Astrocyte (in vitro differentiated cells and primary cell): ENCODE results near the gene DISC1. TPM values are rescaled to one million over a fixed set of nuclear protein-coding genes. Genes with fewer than 3 reads are reported as not detected.

Source experiments
- DNase-seq: peaks from one replicate; pipeline ENCODE4 v3.0.0-alpha.2; 2010; ENCODE audit warnings: low read depth
- FAIRE-seq: peaks from 2 replicates; lab custom pipeline; 2011; peaks lifted over from hg19 to GRCh38; lab: Jason Lieb, UNC
- H2AFZ ChIP-seq: 2 replicates; pipeline ENCODE4 v1.6.0; 2012; ENCODE audit warnings: low read depth, low read length, inconsistent platforms
- H3K27ac ChIP-seq: 2 replicates; pipeline ENCODE4 v1.5.1; 2011; ENCODE audit warnings: low read depth, low read length, inconsistent platforms
- H3K27me3 ChIP-seq: 2 replicates; pipeline ENCODE4 v1.6.0; 2011; ENCODE audit warnings: low read length, inconsistent platforms; ENCODE audit not compliant: insufficient read depth
- H3K36me3 ChIP-seq: 2 replicates; pipeline ENCODE4 v1.5.1; 2011; ENCODE audit warnings: low read length, inconsistent platforms; ENCODE audit not compliant: insufficient read depth
- H3K4me1 ChIP-seq: 2 replicates; pipeline ENCODE4 v1.5.1; 2011; ENCODE audit warnings: low read length, inconsistent platforms; ENCODE audit not compliant: insufficient read depth
- H3K4me2 ChIP-seq: 2 replicates; pipeline ENCODE4 v1.6.0; 2012; ENCODE audit warnings: low read length, inconsistent platforms
- H3K4me3 ChIP-seq: 2 replicates; pipeline ENCODE4 v1.5.1; 2011; ENCODE audit warnings: low read depth, mild to moderate bottlenecking, low read length, inconsistent platforms; ENCODE audit not compliant: insufficient read depth
- H3K79me2 ChIP-seq: 2 replicates; pipeline ENCODE4 v1.6.0; 2012; ENCODE audit warnings: mild to moderate bottlenecking, low read length, inconsistent platforms; ENCODE audit not compliant: insufficient read depth
- H3K9ac ChIP-seq: 2 replicates; pipeline ENCODE4 v1.6.0; 2012; ENCODE audit warnings: mild to moderate bottlenecking, low read length, inconsistent platforms
- H3K9me3 ChIP-seq: 2 replicates; pipeline ENCODE4 v1.5.1; 2012; ENCODE audit warnings: low read depth, mild to moderate bottlenecking, low read length, inconsistent platforms; ENCODE audit not compliant: insufficient read depth
- H4K20me1 ChIP-seq: 2 replicates; pipeline ENCODE4 v1.6.0; 2012; ENCODE audit warnings: low read length, inconsistent platforms; ENCODE audit not compliant: insufficient read depth
- H3K27ac Mint-ChIP-seq: one replicate; pipeline ENCODE4 v1.8.0; 2021; ENCODE audit warnings: mild to moderate bottlenecking, mixed read lengths; ENCODE audit not compliant: unreplicated experiment
- H3K27me3 Mint-ChIP-seq: one replicate; pipeline ENCODE4 v1.8.0; 2021; ENCODE audit warnings: low read depth, mixed read lengths; ENCODE audit not compliant: unreplicated experiment
- H3K36me3 Mint-ChIP-seq: one replicate; pipeline ENCODE4 v1.8.0; 2021; ENCODE audit warnings: low read depth, mixed read lengths; ENCODE audit not compliant: unreplicated experiment
- H3K4me1 Mint-ChIP-seq: one replicate; pipeline ENCODE4 v1.8.0; 2021; ENCODE audit warnings: low read depth, mixed read lengths; ENCODE audit not compliant: unreplicated experiment
- H3K4me3 Mint-ChIP-seq: one replicate; pipeline ENCODE4 v1.8.0; 2021; ENCODE audit warnings: mild to moderate bottlenecking, moderate library complexity, mixed read lengths; ENCODE audit not compliant: unreplicated experiment
- H3K9me3 Mint-ChIP-seq: one replicate; pipeline ENCODE4 v1.8.0; 2021; ENCODE audit warnings: mild to moderate bottlenecking, mixed read lengths; ENCODE audit not compliant: unreplicated experiment
- EZH2 ChIP-seq: IDR thresholded peaks from 2 replicates; pipeline ENCODE4 v1.6.1; 2012; ENCODE audit warnings: mild to moderate bottlenecking, low read length, inconsistent platforms; ENCODE audit not compliant: insufficient read depth
- total RNA-seq: library from RNA; stranded (reverse); gene quantifications from 2 replicates; pipeline ENCODE4 v1.2.1, GENCODE V29; 2021
- TF ChIP-seq, protein P1 (sequence below): IDR thresholded peaks from 2 replicates; pipeline ENCODE4 v1.5.1; 2011; ENCODE audit warnings: low read depth, mild to moderate bottlenecking, inconsistent platforms, low read length, moderate library complexity; ENCODE audit not compliant: insufficient read depth

The DISC1 gene
- total RNA-seq, 1 donor from 2014 or later = 9.1 TPM

GRCh38 chr1:232019026-232019340 is 392.4 kb downstream of the DISC1 start:
- Histone ChIP-seq H3K9ac (no peak overlapping the region), H4K20me1 (no peaks in the 10 kb centered on the region), H3K79me2 (no peaks in the 10 kb centered on the region), H3K27ac (no peak overlapping the region), H3K4me2 (no peak overlapping the region), H3K4me3 (no peak overlapping the region), H3K9me3 (no peaks in the 10 kb centered on the region), H3K36me3 (no peaks in the 10 kb centered on the region), H2AFZ (no peak overlapping the region), H3K27me3 (no peaks in the 10 kb centered on the region), H3K4me1 (no peaks in the 10 kb centered on the region)
- Mint-ChIP-seq H3K27me3 (no peaks in the 10 kb centered on the region), H3K4me1 (no peaks in the 10 kb centered on the region), H3K9me3 (no peaks in the 10 kb centered on the region), H3K4me3 (no peak overlapping the region), H3K36me3 (peaks cover 3% of the 10 kb centered on the region), H3K27ac (no peak overlapping the region)
- FAIRE-seq (no peak), DNase-seq (no peak)
- no peak for TF ChIP-seq EZH2
- TF ChIP-seq, protein P1, sequence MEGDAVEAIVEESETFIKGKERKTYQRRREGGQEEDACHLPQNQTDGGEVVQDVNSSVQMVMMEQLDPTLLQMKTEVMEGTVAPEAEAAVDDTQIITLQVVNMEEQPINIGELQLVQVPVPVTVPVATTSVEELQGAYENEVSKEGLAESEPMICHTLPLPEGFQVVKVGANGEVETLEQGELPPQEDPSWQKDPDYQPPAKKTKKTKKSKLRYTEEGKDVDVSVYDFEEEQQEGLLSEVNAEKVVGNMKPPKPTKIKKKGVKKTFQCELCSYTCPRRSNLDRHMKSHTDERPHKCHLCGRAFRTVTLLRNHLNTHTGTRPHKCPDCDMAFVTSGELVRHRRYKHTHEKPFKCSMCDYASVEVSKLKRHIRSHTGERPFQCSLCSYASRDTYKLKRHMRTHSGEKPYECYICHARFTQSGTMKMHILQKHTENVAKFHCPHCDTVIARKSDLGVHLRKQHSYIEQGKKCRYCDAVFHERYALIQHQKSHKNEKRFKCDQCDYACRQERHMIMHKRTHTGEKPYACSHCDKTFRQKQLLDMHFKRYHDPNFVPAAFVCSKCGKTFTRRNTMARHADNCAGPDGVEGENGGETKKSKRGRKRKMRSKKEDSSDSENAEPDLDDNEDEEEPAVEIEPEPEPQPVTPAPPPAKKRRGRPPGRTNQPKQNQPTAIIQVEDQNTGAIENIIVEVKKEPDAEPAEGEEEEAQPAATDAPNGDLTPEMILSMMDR = no peak

GRCh38 chr1:232020352-232020751 is 393.8 kb downstream of the DISC1 start:
- Histone ChIP-seq H3K4me2 (no peak overlapping the region), H4K20me1 (no peaks in the 10 kb centered on the region), H3K4me1 (no peaks in the 10 kb centered on the region), H3K9me3 (no peaks in the 10 kb centered on the region), H3K36me3 (no peaks in the 10 kb centered on the region), H3K27me3 (no peaks in the 10 kb centered on the region), H3K4me3 (no peak overlapping the region), H3K79me2 (no peaks in the 10 kb centered on the region), H3K27ac (no peak overlapping the region), H2AFZ (no peak overlapping the region), H3K9ac (no peak overlapping the region)
- H3K36me3 Mint-ChIP-seq = peaks cover 3% of the 10 kb centered on the region
- FAIRE-seq = no peak
- no peaks in the 10 kb centered on the region for H3K9me3 Mint-ChIP-seq
- H3K4me3 Mint-ChIP-seq = no peak overlapping the region
- no peak overlapping the region for H3K27ac Mint-ChIP-seq
- no peaks in the 10 kb centered on the region for H3K27me3 Mint-ChIP-seq
- no peak for DNase-seq
- TF ChIP-seq, protein P1 = no peak
- no peak for TF ChIP-seq EZH2
- H3K4me1 Mint-ChIP-seq = no peaks in the 10 kb centered on the region

GRCh38 chr1:232029315-232029714 is 402.7 kb downstream of the DISC1 start:
- Histone ChIP-seq H2AFZ (no peak overlapping the region), H3K4me1 (no peaks in the 10 kb centered on the region), H4K20me1 (no peaks in the 10 kb centered on the region), H3K79me2 (no peaks in the 10 kb centered on the region), H3K9me3 (no peaks in the 10 kb centered on the region), H3K36me3 (no peaks in the 10 kb centered on the region), H3K27me3 (no peaks in the 10 kb centered on the region), H3K4me3 (no peak overlapping the region), H3K9ac (no peak overlapping the region), H3K27ac (no peak overlapping the region), H3K4me2 (no peak overlapping the region)
- H3K4me1 Mint-ChIP-seq = peaks cover 4% of the 10 kb centered on the region
- FAIRE-seq = no peak
- no peak overlapping the region for H3K4me3 Mint-ChIP-seq
- H3K36me3 Mint-ChIP-seq = peaks cover 8% of the 10 kb centered on the region
- TF ChIP-seq, protein P1 = no peak
- TF ChIP-seq EZH2 = no peak
- DNase-seq = no peak
- H3K9me3 Mint-ChIP-seq = peaks cover 4% of the 10 kb centered on the region
- H3K27ac Mint-ChIP-seq = no peak overlapping the region
- H3K27me3 Mint-ChIP-seq = peaks cover 2% of the 10 kb centered on the region
